ENCODE measurements around the gene PANX1. TPM values are rescaled to one million over a fixed set of nuclear protein-coding genes. Genes with fewer than 3 reads are reported as not detected.

PANX1 gene
- total RNA-seq, 1 experiment from 2014 or later = 22.9 TPM

GRCh38 chr11:94175535-94175934, 46.9 kb downstream of the PANX1 start:
- Mint-ChIP-seq H3K27me3 (ENCODE audit: low read depth) (no peaks in the 10 kb centered on the region), H3K9me3 (no peaks in the 10 kb centered on the region), H3K27ac (no peak overlapping the region), H3K4me3 (no peak overlapping the region), H3K4me1 (peaks cover 33% of the 10 kb centered on the region), H3K36me3 (peaks cover 18% of the 10 kb centered on the region)
- DNase-seq (ENCODE audit: low spot score) (no peak), ATAC-seq (no peak)
- CTCF ChIA-PET = interaction anchor here (1.6 kb wide), 1 partner anchor 280 kb away, joined by 10 read pairs; no protein-coding TSS in a partner anchor
- POLR2A ChIA-PET = no interaction called here
- TF ChIP-seq CREM (CRISPR knock-in tag; IDR thresholded peaks at IDR 0.05) (no peak), USF2 (CRISPR knock-in tag; IDR thresholded peaks at IDR 0.05) (no peak), SMAD3 (CRISPR knock-in tag; IDR thresholded peaks at IDR 0.05; ENCODE audit: borderline replicate concordance) (no peak), JUN (CRISPR knock-in tag; IDR thresholded peaks at IDR 0.05) (no peak), RORB (CRISPR knock-in tag; IDR thresholded peaks at IDR 0.05) (no peak), ZSCAN18 (CRISPR knock-in tag; IDR thresholded peaks at IDR 0.05) (no peak)

GRCh38 chr11:94178331-94178730, 49.7 kb downstream of the PANX1 start:
- DNase-seq (ENCODE audit: low spot score) = no peak
- ChIA-PET CTCF (interaction anchor here (1.0 to 1.6 kb wide), 2 partner anchors 257 to 283 kb away, joined by 4 read pairs; no protein-coding TSS in a partner anchor), POLR2A (no interaction called here)
- Mint-ChIP-seq H3K9me3 (no peaks in the 10 kb centered on the region), H3K27me3 (ENCODE audit: low read depth) (no peaks in the 10 kb centered on the region), H3K4me3 (no peak overlapping the region), H3K36me3 (peaks cover 27% of the 10 kb centered on the region), H3K27ac (no peak overlapping the region), H3K4me1 (peaks cover 11% of the 10 kb centered on the region)
- no peak for ATAC-seq
- TF ChIP-seq NR2C2 (CRISPR knock-in tag; IDR thresholded peaks at IDR 0.05) (no peak), FOXJ3 (CRISPR knock-in tag; IDR thresholded peaks at IDR 0.05; ENCODE audit: borderline replicate concordance) (no peak), ELF4 (CRISPR knock-in tag; IDR thresholded peaks at IDR 0.05; ENCODE audit: low read depth) (no peak), ARID4B (CRISPR knock-in tag; IDR thresholded peaks at IDR 0.05; ENCODE audit: borderline replicate concordance) (no peak), NFYB (CRISPR knock-in tag; conservative IDR thresholded peaks at IDR 0.05; ENCODE audit: low read depth) (no peak), TP53 (CRISPR knock-in tag; IDR thresholded peaks at IDR 0.05) (no peak), PRDM15 (CRISPR knock-in tag; IDR thresholded peaks at IDR 0.05) (no peak), ZNF317 (CRISPR knock-in tag; IDR thresholded peaks at IDR 0.05; ENCODE audit: borderline replicate concordance, low read depth) (no peak), IRF2 (CRISPR knock-in tag; IDR thresholded peaks at IDR 0.05; ENCODE audit: borderline replicate concordance, low read depth) (no peak), RELA (CRISPR knock-in tag; IDR thresholded peaks at IDR 0.05; ENCODE audit: borderline replicate concordance) (no peak), MLX (CRISPR knock-in tag; IDR thresholded peaks at IDR 0.05) (no peak)

All from WTC11 (cell line).